ENCODE measurements around the gene RNF31. TPM values are rescaled to one million over a fixed set of nuclear protein-coding genes. Genes with fewer than 3 reads are reported as not detected.
A peak's percentile ranks its signal among the peaks of the same experiment; 100 is the strongest.

The RNF31 gene
- total RNA-seq, 1 donor from 2014 or later = 38.2 TPM

DNA sequence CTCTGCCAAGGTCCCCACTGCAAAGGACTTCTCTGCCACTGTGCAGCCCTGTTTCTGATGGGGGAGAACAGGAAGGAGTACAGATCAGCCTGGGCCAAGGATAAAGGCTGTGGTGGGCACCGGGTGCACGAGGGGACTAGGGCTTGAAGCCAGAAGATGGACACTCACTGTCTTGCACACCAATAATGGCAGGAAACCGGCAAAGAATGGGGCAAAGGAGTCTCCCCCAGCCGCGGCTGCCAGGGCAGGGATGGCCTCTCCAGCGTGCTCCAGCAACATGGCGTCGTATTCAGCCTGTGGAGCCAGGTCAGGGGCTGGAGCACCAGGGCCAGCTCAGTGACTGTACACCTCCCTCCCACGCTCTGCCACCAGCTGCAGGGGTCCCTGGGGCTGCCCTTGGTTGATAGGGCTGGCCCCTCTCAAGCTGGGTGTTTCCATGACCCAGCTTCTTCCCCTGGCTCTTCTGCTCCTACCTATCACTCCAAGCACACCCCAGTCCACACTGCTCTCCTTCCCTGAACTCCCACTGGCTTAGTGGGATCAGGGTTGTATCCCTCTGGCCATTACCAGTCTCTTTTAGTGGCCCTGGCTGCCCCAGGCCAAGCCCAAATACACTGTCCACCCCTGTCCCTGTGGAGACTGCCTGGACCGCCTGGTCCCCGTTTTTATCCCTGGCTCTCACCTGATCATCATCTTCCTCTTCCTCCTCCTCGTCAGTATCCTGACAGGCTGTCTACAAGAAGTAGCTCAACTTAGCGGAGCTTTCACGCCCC is 35.0 kb downstream of the RNF31 start:
- DNase-seq = no peak

DNA sequence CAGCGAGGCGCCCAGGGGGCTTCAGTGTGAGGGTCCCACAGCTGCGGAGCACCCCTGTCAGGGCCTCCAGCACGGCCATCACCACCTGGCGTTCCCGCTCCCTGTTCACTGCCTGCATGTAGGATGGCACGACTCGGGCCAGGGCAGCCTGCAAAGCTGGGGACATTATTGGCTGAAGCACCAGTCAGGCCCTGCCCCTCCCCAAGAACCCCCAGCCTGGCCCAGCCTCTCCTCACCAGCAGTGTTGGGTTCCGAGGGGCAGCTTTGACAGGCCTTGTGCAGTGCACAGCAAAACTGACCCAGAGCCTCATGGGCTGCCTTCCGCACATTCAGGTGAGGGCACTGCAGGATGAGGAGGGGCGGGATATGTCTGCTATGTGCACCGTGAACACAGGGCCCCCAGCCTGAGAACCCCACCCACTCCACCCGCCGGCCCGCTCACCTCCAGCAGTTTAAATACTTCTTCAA is 35.8 kb downstream of the RNF31 start:
- DNase-seq = no peak

DNA sequence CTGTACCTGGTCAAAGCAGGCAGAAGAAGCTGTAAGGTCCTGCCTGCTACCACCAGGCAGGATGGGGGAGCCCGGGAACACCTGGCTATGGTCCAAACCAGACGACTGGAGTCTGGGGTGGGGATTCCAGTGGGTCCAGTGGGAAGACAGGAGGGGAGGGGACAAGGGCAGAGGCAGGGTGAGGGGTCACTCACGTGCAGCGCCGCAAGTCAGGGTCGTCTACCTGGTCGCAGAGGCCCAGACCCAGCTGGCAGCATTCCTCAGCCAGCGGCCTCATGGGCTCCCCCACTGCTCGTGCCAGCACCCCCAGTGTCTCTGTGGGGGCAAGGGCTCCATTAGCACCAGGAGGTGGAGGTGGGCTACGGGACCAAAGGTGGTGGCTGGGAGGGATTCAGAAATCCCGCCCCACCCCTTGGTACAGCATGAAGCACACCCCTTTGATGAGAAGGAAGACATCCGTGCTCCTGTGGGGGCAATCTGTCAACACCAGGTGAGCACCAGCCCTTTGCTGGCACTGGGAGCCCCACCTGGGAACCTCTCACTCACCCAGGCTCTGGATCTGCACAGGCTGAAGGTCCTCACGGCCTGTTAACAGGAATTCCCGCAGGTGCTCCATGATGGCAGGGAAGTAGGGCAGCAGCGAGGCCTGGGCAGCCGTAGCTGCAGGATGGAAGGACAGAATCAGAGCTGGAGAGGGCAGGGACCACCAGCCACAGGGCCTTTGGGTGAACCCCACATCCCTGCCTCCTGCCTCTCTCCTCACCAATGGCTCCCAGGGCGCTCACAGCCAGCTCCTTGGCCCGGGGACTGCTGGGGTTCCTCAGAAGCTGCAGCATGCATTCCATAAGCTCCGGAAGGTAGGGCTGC is 37.0 kb downstream of the RNF31 start:
- no peak for DNase-seq

DNA sequence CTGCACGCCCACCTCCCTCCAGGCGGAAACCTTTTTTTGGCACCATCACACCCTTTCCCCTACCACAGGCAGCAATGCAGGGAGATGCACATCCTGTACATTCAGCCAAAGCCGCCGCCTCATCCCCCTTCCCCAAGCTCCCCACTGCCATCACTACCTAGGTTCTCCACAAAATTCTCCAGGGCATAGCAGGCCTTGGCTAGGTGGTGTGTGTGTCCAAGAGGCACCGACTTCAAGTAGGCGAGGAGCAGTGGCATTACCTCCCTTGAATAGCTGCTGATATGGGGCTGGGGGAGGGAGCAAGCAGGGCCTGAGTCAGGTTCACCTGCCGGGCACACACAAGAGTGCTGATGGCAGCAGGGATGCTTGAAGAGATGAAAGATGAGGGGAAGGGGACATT is 37.7 kb downstream of the RNF31 start:
- no peak for DNase-seq

DNA sequence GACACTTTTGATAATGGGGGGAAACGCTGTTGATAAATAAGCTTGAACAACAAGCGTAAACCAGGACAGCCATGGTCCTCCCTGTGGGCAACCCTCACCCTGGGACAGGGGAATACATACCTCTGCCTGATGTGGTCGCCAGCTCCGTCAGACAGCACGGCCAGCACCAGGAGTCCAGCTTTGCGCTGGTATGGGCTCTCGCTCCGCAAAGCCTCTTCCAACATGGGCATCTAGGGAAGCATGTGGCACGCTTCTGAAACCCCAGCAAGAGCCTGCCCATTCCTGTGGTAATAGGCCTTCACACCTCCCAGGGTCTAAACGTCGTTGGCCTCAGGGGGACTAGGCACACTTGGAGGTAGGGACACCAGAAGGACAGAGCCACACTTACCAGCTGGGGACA is 38.4 kb downstream of the RNF31 start:
- DNase-seq = no peak

DNA sequence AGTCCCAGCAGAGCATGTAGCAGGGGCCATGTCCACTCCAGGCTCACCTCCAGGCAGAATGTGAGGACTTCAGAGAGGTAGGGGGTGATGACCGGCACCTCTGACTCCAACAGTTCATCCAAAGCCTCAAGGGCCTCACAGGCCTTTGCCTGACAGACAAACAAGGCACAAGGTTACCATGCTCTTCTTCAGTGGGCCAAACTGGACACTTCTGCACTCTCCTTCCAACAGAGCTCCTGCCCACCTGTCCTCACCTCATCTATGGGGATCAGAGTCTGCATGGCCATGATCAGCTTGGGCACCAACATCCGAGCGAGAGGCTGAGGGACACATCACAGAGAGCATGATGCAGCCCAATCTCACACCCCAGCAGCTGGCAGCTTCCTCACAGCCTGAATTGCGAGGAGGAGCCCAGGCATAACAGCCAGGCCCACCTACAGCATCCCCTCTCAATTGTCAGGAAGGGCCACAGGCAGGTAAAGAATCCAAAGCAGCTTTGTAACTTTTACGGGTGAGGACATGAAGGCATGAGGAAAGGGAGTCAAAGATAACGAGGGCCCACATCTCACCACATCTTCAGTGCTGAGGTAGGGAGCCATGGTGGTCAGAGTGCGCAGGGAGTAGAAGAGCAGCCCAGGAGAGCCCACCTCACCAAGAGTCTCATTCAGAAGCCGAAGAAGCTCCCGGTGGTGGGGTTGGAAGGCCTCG is 39.7 kb downstream of the RNF31 start:
- DNase-seq = no peak

DNA sequence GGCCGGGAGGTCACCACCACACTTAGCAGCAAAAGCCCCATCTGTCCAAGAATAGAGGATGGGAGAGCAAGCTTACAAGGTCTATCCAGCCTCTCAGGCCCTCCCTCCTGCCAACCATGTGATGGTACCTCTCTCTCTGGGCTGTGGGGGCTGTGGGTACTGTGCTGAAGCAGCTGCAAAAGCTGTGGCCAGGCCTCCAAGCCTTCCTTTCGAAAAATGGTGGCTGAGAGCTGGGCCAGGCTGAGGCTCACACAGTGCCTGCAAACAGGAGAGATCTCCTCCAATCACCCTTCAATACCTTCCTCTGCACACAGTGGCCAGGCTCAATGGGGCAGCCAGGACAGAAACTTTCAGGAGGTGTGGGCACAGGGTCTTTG is 40.2 kb downstream of the RNF31 start:
- no peak for DNase-seq

DNA sequence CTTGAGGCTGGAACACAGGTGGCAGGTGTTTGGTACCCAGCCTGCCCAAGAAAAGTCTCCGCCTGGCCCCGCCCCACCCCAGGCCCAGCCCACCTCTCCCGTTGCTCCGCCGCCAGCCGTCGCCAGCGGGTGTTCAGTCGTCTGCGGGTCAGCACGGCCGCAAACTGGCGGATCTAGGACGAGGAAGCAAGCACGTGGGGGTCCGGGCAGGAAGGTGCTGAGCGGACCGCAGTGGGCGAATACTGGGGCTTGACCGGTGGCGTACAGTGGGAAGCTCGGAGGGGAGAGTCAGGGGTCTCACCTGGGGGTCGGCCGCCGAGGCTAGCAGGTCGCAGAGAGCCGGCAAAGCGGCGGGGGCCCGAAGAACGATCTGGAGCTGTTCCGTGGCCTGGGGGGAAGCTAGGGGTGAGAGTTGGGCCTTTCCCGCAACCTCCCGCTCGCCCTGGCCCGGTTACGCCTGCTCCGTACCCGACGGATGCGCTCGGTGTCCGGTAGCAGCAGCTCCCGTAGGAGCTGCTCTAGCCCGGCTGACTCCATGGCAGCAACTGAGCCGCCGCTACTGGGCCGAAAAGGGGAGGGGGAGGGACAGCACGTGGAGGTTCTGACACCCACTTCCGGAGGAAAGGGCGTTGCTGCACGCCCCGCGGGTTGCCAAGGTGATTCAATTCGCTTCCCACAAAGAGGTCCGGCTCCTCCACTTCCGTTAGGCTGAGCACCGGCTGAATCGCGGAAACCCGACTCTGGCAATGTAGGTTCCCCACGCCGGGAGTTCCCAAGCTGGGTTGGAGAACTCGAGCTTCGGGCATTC is 41.2 kb downstream of the RNF31 start, which contains the start of gene IPO4:
Gene IPO4, minus strand, starts transcription at position 566 of the 808 bp plus-strand sequence. Its CDS starts 29 bp downstream, at position 537.
- DNase-seq = peak; percentile 98

DNA sequence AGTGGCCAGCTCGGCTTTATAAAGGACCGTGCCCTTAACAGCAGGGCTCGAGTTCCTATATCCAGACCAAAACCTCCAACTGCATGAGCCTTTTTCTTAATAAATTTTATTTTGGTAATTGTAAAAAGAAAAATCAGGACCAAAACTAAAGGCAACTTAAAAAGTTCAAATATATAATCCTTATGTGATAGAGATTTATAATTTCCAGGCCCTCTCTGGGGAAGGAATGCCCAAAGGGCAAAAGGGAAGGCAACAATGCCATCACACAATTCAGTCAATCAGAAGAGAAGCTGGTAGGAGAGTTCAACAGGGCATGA is 41.7 kb downstream of the RNF31 start:
- DNase-seq = no peak

DNA sequence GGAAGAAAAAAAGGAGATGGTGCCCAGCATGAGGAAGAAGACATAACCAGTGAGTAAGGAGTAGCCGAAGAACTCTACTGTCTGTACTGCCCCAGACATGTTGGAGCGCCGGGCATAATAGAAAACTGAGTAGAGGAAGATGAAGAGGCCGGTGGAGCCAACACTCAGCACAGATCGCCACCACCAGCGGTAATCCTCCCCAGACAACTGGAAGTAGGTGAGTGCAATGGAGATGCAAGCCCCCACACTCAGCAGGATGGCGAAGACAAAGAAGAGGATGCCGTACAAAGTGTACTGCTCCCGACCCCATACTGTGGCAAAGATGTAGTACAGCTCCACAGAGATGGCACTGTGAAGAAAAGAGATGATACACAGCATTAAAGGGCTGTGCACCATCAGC is 42.2 kb downstream of the RNF31 start:
- no peak for DNase-seq

DNA sequence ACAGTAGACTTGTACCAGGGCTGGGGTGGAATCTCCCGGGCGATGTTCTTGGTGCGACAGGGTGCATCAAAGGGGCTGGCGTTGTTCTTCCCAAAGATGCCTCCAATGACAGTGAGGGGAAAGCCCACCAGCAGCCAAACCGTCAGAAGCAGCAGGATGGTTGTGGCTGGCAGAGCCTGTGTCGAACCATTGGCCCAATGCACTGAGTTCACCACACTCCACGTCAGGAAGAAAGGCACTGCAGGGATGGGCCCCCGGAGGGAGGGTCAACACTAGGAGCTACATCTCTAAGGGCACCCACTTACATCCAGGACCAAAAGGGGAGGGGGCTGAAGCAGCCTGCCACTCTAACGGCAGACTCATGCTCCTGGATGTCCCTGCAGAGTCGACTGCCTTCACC is 43.1 kb downstream of the RNF31 start:
- no peak for DNase-seq

DNA sequence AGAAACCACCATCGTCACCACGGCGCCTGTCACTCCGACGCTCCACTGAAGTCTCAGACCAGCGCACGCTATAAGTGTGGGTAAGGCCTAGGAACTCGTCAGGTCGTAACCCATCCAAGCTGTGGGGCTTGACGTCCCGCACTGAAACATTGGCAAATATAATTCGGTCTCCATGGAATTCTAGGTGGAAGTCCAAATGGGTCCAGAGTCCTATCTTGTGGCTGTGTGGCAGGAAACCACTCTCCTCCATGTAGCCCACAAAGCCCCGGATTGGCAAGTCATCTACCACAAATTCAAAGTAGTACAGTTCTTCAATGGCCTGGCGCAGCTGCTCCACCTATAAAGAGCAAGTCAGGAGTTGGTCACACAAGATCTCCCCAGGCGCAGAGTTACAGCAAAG is 45.6 kb downstream of the RNF31 start:
- DNase-seq = no peak

DNA sequence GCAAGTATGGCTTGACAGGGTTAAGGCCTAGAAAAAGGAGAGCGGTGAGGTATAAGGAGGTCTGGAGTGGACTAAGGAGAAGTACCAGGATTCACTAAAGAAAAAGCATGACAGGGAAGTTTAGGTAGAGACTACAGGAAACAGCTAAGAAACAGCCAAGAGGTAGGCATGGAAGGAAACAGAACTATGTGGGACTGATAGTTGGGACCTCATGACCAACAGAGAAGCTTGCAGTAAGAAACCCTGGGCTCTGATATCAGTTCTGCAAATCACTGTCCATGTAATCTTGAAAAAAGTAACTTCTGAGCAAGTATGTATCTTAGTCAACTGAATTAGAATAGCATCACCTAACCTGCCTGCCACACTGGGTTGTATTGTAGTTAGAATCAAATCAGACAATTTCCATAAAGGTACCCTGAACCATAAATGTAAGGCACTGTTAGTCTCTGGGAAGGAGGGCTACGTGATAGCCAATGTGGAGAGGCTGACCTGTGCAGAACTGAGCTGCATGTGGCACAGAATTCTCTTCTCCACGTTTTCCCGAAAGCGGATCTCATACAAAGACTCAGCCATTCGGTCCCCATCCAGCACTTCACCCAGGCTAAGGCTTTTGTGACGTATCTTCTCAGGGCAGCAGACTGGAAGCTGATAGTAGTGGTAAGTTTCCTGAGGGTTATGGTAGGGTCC is 47.0 kb downstream of the RNF31 start:
- no peak for DNase-seq

DNA sequence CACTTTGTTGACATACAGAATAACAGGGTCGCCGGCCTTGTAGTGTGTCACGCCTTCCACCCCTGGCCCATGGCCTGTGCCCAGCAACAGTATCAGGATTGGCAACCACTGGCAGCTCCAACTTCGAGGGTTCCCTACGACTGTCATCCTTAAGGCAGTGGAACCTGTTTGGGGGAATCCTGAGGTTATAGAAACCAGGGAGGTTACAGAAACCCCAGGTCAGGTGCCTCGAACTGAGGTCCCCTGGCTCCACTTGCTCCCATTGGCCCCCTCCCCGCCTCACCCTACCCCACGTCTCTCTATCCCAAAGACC is 47.5 kb downstream of the RNF31 start:
- no peak for DNase-seq

DNA sequence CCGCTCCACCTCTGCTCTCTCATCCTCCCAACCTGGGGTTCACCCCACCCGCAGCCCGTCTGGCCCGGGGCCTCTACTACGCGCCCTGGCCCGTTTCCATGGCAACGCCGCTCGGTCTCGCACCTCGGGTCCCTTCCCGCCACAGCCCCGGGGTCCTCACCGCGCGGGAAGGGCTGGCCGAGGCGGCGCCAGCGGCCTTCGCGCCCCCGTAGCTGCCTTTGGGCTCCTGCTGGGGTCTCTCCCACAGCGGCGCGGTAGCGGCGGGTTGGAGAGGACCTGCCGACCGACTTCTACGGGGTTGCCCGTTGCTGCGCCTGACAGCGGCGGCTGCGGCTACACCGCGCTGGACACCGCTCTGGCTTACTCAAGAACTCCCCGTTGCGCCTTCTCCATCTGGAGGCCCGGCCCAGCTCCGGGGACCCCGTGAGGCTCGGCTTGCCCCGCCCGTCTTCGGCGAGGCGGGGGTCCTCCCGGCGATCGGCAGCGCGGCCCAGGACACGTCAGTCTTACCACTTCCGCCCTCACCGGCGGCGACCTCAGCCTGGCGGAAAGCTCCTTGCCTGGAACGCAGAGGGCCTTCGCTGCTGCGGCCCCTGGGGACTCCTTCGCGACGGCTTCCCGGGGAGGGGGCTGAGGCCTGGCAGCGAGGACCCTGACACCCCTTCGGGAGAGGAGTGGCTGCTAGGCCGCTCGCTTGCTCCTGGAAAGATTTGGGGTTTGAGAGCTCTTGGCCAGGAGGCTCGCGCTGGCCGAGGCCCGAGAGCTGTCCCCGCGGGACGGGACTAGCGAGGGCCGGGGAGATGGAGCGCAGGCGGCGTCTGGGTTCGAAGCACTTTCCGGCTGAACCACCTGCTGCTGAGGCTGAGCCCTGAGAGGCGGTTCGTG is 48.1 kb downstream of the RNF31 start, which contains the start of gene TM9SF1:
Gene TM9SF1, minus strand, starts transcription at position 256 of the 885 bp plus-strand sequence. CDS start 422 bp downstream, outside the sequence.
- peak; percentile 93 for DNase-seq

DNA sequence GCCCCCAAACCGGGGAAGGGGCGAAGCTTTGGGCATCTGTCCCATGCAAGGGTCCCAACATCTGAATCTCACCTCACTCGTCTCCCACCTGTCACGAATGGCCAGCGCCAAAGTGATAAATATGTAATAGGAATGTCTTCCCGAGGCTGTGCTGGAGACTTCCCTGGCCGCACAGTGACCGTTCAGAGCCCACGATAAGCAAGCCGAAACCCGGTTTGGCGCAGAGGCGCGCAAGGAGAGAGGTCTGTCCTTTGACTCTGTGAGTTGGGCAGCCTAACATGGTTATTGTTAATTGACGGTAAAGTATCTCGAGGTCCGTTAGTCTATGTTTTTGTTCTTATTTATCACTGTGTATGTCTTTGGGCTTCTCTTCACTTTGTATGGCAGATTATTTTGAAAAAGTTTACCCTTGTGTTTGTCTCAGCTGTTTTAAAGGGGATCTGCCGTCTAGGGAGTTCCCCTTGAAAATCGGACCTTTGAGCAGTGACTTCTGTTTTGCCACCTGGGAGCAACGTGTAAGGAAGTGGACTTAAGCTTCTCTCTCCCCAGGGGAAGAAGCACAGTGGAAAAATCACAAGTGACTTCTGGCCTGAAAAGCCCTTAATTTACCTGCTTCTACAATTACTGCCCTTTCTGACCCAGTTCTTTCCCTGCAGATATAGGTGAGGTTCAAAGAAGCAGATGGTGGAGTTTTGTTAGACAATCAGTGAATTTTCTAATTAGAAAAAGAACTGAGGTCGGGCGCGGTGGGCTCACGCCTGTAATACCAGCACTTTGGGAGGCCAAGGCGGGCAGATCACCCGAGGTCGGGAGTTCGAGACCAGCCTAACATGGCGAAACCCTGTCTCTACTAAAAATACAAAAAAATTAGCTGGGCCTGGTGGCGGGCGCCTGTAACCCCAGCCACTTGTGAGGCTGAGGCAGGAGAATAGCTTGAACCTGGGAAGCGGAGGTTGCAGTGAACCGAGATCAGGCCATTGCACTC is 49.1 kb downstream of the RNF31 start:
- peak; percentile 50 for DNase-seq

DNA sequence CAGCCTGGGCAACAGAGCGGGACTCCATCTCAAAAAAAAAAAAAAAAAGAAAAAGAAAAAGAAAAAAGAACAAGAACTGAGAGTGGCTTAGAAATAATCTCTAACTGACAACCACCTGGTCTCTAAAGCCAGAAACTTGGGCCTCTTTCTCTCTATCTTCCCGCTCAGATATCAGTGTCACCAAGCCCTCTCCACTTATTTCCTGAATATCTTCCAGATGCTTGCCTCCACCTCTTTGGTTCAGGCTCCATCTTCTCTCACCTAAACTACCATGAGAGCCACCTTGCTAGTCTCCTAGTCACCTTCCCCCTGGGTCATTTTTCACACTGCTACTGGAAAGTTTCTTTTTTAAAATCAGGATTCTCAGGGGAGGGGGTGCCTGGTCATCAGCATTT is 49.8 kb downstream of the RNF31 start:
- DNase-seq = no peak

DNA sequence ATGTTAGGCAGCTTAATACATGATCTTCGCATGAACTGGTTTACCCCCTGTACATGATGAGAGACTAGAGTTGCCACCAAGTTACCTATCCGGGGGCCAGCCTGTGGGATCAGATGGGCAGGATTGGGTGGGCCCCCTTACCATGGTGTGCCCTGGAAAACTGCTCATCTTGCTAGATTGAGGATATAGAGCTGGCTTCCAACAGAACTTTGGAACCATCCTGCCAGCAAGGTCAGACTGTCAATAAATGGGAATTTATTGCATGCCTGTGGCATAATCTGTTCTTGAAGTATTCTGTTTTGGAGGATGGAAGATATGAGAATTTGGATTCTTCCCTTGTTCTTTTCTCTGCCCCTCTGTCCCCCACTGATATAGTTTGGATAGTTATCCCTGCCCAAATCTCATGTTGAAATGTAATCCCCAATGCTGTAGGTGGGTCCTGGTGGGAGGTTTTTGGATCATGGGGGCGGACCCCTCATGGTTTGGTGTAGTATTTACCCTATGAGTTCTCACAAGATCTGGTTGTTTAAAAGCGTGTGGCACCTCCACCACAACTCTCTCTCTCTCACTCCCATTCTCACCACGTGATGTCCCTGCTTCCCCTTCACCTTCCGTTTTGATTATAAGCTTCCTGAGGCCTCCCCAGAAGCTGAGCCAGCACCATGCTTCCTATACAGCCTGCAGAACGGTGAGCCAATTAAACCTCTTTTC is 51.7 kb downstream of the RNF31 start:
- no peak for DNase-seq

All from tongue (tissue), 2 donors.